Caco-2 (cell line): Measurements from ENCODE around the gene XRCC4. TPM values are rescaled to one million over a fixed set of nuclear protein-coding genes. Genes with fewer than 3 reads are reported as not detected.

Experiments used
- BruUV-seq: library from RNA; stranded (reverse); fragments of 400-500 nt; replicated peaks from 2 replicates; lab custom pipeline; 2021; lab: Mats Ljungman, UMichigan
- CTCF ChIA-PET: fragments of 300-600 bp; sonication (Branson Sonifier 250); formaldehyde crosslinking; loops from one replicate; lab custom pipeline; 2022; ENCODE audit warnings: antibody characterized with exemption; lab: Charles Lee
- POLR2A ChIA-PET: fragments of 300-600 bp; sonication (Branson Sonifier 250); formaldehyde crosslinking; loops from one replicate; lab custom pipeline; 2022; ENCODE audit warnings: antibody characterized with exemption; lab: Charles Lee
- DNase-seq, 2 experiments: peaks; one replicate each; pipeline versions ENCODE4 v3.0.0 to v3.0.0-alpha.2; 2020 to 2022
- H3K27me3 ChIP-seq: replicated peaks from 2 replicates; pipeline ENCODE4 v1.6.0; 2011; ENCODE audit warnings: low read length; ENCODE audit not compliant: control insufficient read depth, insufficient read depth
- H3K36me3 ChIP-seq: 2 replicates; pipeline ENCODE4 v1.5.1; 2011; ENCODE audit warnings: low read length; ENCODE audit not compliant: control insufficient read depth, insufficient read depth
- H3K4me1 ChIP-seq: fragments of 250-450 bp; sonication (Bioruptor Pico); 2 replicates; pipeline ENCODE4 v1.5.1; 2020; ENCODE audit warnings: mild to moderate bottlenecking
- H3K4me3 ChIP-seq: 2 replicates; pipeline ENCODE4 v1.5.1; 2011; ENCODE audit warnings: low read depth, mild to moderate bottlenecking, control low read depth, low read length
- H3K9me3 ChIP-seq: fragments of 250-450 bp; sonication (Bioruptor Pico); 2 replicates; pipeline ENCODE4 v1.5.1; 2020; ENCODE audit warnings: mild to moderate bottlenecking, moderate library complexity
- H3K27ac Mint-ChIP-seq: one replicate; pipeline ENCODE4 v1.8.0; 2022; ENCODE audit warnings: mixed read lengths; ENCODE audit not compliant: unreplicated experiment
- H3K27me3 Mint-ChIP-seq: one replicate; pipeline ENCODE4 v1.8.0; 2022; ENCODE audit warnings: mixed read lengths; ENCODE audit not compliant: insufficient read depth, unreplicated experiment
- H3K36me3 Mint-ChIP-seq: one replicate; pipeline ENCODE4 v1.8.0; 2022; ENCODE audit warnings: mild to moderate bottlenecking, mixed read lengths; ENCODE audit not compliant: insufficient read depth, unreplicated experiment
- H3K4me1 Mint-ChIP-seq: one replicate; pipeline ENCODE4 v1.8.0; 2022; ENCODE audit warnings: low read depth, mixed read lengths; ENCODE audit not compliant: unreplicated experiment
- H3K4me3 Mint-ChIP-seq: one replicate; pipeline ENCODE4 v1.8.0; 2022; ENCODE audit warnings: mild to moderate bottlenecking, moderate library complexity, mixed read lengths; ENCODE audit not compliant: unreplicated experiment
- H3K9me3 Mint-ChIP-seq: one replicate; pipeline ENCODE4 v1.8.0; 2022; ENCODE audit warnings: mixed read lengths; ENCODE audit not compliant: unreplicated experiment
- intact Hi-C: fragments of 100-400 bp; cut with micrococcal nuclease; formaldehyde crosslinking; loops from one replicate; pipeline ENCODE4 v1.10.0; 2022; ENCODE audit not compliant: unreplicated experiment
- total RNA-seq: library from RNA; stranded (reverse); gene quantifications from 2 replicates; pipeline ENCODE4 v1.2.3, GENCODE V29; 2022
- TF ChIP-seq, protein P1 (sequence below), 2 experiments: fragments of 200-600 bp in 1 of 2; IDR thresholded peaks; 1 replicate in 1 of 2; 2 replicates in 1 of 2; pipeline versions ENCODE4 v1.5.1 to v1.8.0; 2011 to 2022; ENCODE audit warnings: antibody characterized with exemption in 1 of 2, control low read depth in 1 of 2, inconsistent platforms in 1 of 2, low read depth in 1 of 2, low read length in 1 of 2, mild to moderate bottlenecking in 1 of 2, moderate library complexity in 1 of 2; ENCODE audit not compliant: insufficient read depth in 1 of 2, severe bottlenecking in 1 of 2, unreplicated experiment in 1 of 2

XRCC4 gene
- total RNA-seq, 1 experiment from 2014 or later = 13.0 TPM

DNA sequence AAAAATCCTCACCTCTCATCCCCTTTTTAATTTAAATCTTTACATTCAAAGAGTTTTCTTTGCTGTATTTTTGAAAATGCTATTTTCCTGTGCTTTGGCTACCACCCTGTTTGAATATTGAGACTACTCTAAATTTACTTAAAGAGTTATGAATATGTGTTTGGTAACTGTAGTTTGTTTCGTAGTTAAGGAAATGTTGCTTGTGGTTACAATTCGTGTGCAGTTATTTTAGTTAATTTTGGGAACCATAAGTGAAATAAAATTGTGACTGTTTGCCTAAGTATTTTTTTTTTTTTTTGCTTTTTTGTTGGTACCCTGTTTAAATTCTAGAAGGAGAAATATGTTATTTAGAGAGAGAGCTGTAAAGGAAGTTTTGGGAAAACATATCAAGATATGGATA is 78.7 kb downstream of the XRCC4 start:
- intact Hi-C loops = no loop called here

DNA sequence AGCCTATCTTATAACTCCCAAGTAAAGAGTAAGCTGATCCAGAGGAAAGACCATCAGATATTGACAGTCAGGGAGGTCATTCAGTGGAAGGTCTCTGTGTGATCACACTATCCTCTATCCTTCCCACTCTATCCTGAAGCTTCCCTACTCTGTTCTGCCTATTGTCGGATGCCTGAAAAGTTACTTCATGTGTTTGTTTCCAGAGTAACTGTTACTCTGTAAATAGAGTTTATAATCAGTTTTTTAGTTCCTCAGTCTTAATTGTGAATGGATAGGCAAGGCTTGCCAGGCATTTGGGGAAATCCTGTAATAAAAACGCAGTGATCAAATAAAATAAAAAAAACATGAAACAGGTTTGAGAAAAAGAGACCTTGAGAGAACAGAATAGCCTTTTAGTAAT is 79.8 kb downstream of the XRCC4 start:
- BruUV-seq = no TSS peak
- no peak for DNase-seq
- Histone ChIP-seq H3K9me3 (no peaks in the 10 kb centered on the region), H3K27me3 (no peaks in the 10 kb centered on the region), H3K4me3 (no peak overlapping the region), H3K4me1 (no peaks in the 10 kb centered on the region), H3K36me3 (no peaks in the 10 kb centered on the region)
- H3K4me1 Mint-ChIP-seq = no peaks in the 10 kb centered on the region
- H3K27ac Mint-ChIP-seq = no peak overlapping the region
- CTCF ChIA-PET = no interaction called here
- H3K4me3 Mint-ChIP-seq = no peak overlapping the region
- intact Hi-C loops = no loop called here
- no peaks in the 10 kb centered on the region for H3K27me3 Mint-ChIP-seq
- H3K36me3 Mint-ChIP-seq = no peaks in the 10 kb centered on the region
- POLR2A ChIA-PET = no interaction called here
- TF ChIP-seq, protein P1, sequence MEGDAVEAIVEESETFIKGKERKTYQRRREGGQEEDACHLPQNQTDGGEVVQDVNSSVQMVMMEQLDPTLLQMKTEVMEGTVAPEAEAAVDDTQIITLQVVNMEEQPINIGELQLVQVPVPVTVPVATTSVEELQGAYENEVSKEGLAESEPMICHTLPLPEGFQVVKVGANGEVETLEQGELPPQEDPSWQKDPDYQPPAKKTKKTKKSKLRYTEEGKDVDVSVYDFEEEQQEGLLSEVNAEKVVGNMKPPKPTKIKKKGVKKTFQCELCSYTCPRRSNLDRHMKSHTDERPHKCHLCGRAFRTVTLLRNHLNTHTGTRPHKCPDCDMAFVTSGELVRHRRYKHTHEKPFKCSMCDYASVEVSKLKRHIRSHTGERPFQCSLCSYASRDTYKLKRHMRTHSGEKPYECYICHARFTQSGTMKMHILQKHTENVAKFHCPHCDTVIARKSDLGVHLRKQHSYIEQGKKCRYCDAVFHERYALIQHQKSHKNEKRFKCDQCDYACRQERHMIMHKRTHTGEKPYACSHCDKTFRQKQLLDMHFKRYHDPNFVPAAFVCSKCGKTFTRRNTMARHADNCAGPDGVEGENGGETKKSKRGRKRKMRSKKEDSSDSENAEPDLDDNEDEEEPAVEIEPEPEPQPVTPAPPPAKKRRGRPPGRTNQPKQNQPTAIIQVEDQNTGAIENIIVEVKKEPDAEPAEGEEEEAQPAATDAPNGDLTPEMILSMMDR (IDR thresholded peaks at IDR 0.05; ENCODE audit: insufficient read depth in 1 of 2, low read depth in 1 of 2, low read length in 1 of 2, severe bottlenecking in 1 of 2, unreplicated experiment in 1 of 2) = no peak
- H3K9me3 Mint-ChIP-seq = no peaks in the 10 kb centered on the region

More for the DNA sequence above, 78.7 kb downstream of the XRCC4 start:
- Mint-ChIP-seq H3K9me3 (no peaks in the 10 kb centered on the region), H3K4me1 (no peaks in the 10 kb centered on the region), H3K36me3 (no peaks in the 10 kb centered on the region), H3K27ac (no peak overlapping the region), H3K4me3 (no peak overlapping the region), H3K27me3 (no peaks in the 10 kb centered on the region)
- ChIA-PET CTCF (no interaction called here), POLR2A (no interaction called here)
- no peaks in the 10 kb centered on the region for H3K4me1 ChIP-seq
- no peak for DNase-seq
- H3K27me3 ChIP-seq = no peaks in the 10 kb centered on the region
- TF ChIP-seq, protein P1 (IDR thresholded peaks at IDR 0.05; ENCODE audit: insufficient read depth in 1 of 2, low read depth in 1 of 2, low read length in 1 of 2, severe bottlenecking in 1 of 2, unreplicated experiment in 1 of 2) = no peak
- H3K4me3 ChIP-seq = no peak overlapping the region
- H3K36me3 ChIP-seq = no peaks in the 10 kb centered on the region
- H3K9me3 ChIP-seq = no peaks in the 10 kb centered on the region
- no TSS peak for BruUV-seq

DNA sequence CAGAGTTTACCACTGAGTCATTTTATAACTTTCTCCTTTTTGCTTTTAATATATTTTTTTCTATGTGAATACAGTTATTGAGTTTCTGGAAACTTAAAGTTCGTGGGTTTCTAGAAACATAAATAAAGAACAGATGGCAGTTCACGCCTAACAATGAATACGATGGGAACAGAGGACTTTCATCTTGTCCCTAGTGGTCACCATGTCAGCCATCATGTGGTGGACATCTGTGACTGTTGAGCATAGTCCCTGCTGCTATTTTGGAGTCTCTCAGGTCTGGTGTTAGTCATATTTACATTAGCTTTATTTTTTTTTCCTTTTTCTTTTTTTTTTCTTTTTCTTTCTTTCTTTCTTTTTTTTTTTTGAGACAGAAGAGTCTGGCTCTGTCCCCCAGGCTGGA is 85.3 kb downstream of the XRCC4 start:
- Mint-ChIP-seq H3K27ac (no peak overlapping the region), H3K36me3 (no peaks in the 10 kb centered on the region), H3K4me1 (peaks cover 6% of the 10 kb centered on the region), H3K9me3 (no peaks in the 10 kb centered on the region), H3K4me3 (no peak overlapping the region), H3K27me3 (no peaks in the 10 kb centered on the region)
- Histone ChIP-seq H3K27me3 (no peaks in the 10 kb centered on the region), H3K9me3 (no peaks in the 10 kb centered on the region), H3K36me3 (no peaks in the 10 kb centered on the region), H3K4me3 (no peak overlapping the region), H3K4me1 (0 out of 2 replicates have a peak, but pooled peaks cover 3% of the 10 kb centered on the region)
- intact Hi-C loops = no loop called here
- ChIA-PET POLR2A (no interaction called here), CTCF (no interaction called here)
- BruUV-seq = no TSS peak
- TF ChIP-seq, protein P1 (IDR thresholded peaks at IDR 0.05; ENCODE audit: insufficient read depth in 1 of 2, low read depth in 1 of 2, low read length in 1 of 2, severe bottlenecking in 1 of 2, unreplicated experiment in 1 of 2) = no peak
- DNase-seq = no peak
